IMR-90 (cell line): Measurements from ENCODE around the gene CLDN22. TPM values are rescaled to one million over a fixed set of nuclear protein-coding genes. Genes with fewer than 3 reads are reported as not detected.

Experiments used
- ATAC-seq: fragments of 200-7000 bp; cut with Tn5 transposase; 2 replicates; pipeline ENCODE4 v1.9.1; 2020; ENCODE audit warnings: low read depth, mild to moderate bottlenecking, moderate library complexity
- BruUV-seq: library from RNA; stranded (reverse); fragments of 400-500 nt; replicated peaks from 2 replicates; lab custom pipeline; 2021; lab: Mats Ljungman, UMichigan
- CTCF ChIA-PET: fragments of 300-600 bp; formaldehyde crosslinking; extraction: SDS; loops from one replicate; lab custom pipeline; 2021; ENCODE audit warnings: antibody characterized with exemption; lab: Yijun Ruan, JAX
- POLR2A ChIA-PET: fragments of 300-600 bp; sonication (Branson Sonifier 250); formaldehyde crosslinking; loops from one replicate; lab custom pipeline; 2022; ENCODE audit warnings: antibody characterized with exemption; ENCODE audit not compliant: unreplicated experiment; lab: Charles Lee
- DNase-seq: peaks from one replicate; pipeline ENCODE4 v3.0.0; 2013
- H2AFZ ChIP-seq: replicated peaks from 2 replicates; pipeline ENCODE3; 2013; ENCODE audit warnings: low read length, mild to moderate bottlenecking; ENCODE audit not compliant: poor library complexity
- H2AK5ac ChIP-seq: 2 replicates; pipeline ENCODE4 v1.6.1; 2013; ENCODE audit warnings: low read depth, low read length, inconsistent platforms
- H2AK9ac ChIP-seq: replicated peaks from 2 replicates; pipeline ENCODE3; 2013; ENCODE audit warnings: mild to moderate bottlenecking, low read depth, low read length, moderate library complexity; ENCODE audit not compliant: poor library complexity
- H2BK120ac ChIP-seq: 2 replicates; pipeline ENCODE4 v1.6.1; 2013; ENCODE audit warnings: low read depth, low read length, inconsistent platforms
- H2BK15ac ChIP-seq: 3 replicates; pipeline ENCODE4 v1.6.1; 2013; ENCODE audit warnings: low read depth, low read length, inconsistent platforms
- H2BK20ac ChIP-seq: 2 replicates; pipeline ENCODE4 v1.6.1; 2013; ENCODE audit warnings: low read depth, mild to moderate bottlenecking, inconsistent platforms, low read length, moderate library complexity
- H2BK5ac ChIP-seq: 2 replicates; pipeline ENCODE4 v1.6.1; 2013; ENCODE audit warnings: mild to moderate bottlenecking, low read depth, low read length, inconsistent platforms; ENCODE audit not compliant: poor library complexity, severe bottlenecking
- H3K14ac ChIP-seq: replicated peaks from 2 replicates; pipeline ENCODE4 v1.6.1; 2013; ENCODE audit warnings: low read depth, low read length, inconsistent platforms
- H3K18ac ChIP-seq: 2 replicates; pipeline ENCODE4 v1.6.1; 2013; ENCODE audit warnings: low read depth, low read length, control low read depth
- H3K23ac ChIP-seq: 2 replicates; pipeline ENCODE4 v1.6.1; 2013; ENCODE audit warnings: low read depth, low read length, inconsistent platforms
- H3K27ac ChIP-seq: 2 replicates; pipeline ENCODE4 v1.5.1; 2013; ENCODE audit warnings: mild to moderate bottlenecking, control low read depth, low read length; ENCODE audit not compliant: insufficient read depth
- H3K27me3 ChIP-seq: 2 replicates; pipeline ENCODE4 v1.6.1; 2013; ENCODE audit warnings: low read length; ENCODE audit not compliant: control insufficient read depth, insufficient read depth
- H3K36me3 ChIP-seq: 2 replicates; pipeline ENCODE4 v1.6.1; 2013; ENCODE audit warnings: low read length, mixed read lengths; ENCODE audit not compliant: control insufficient read depth, insufficient read depth
- H3K4ac ChIP-seq: 2 replicates; pipeline ENCODE4 v1.6.1; 2013; ENCODE audit warnings: low read depth, low read length, inconsistent platforms
- H3K4me1 ChIP-seq: 2 replicates; pipeline ENCODE4 v1.6.1; 2013; ENCODE audit warnings: low read length, mixed read lengths; ENCODE audit not compliant: control insufficient read depth, insufficient read depth
- H3K4me2 ChIP-seq: 2 replicates; pipeline ENCODE4 v1.6.1; 2013; ENCODE audit warnings: low read depth, mild to moderate bottlenecking, control low read depth, low read length, moderate library complexity
- H3K4me3 ChIP-seq: 2 replicates; pipeline ENCODE4 v1.5.1; 2013; ENCODE audit warnings: low read depth, mild to moderate bottlenecking, control low read depth, low read length, moderate library complexity; ENCODE audit not compliant: insufficient read depth
- H3K56ac ChIP-seq: 2 replicates; pipeline ENCODE4 v1.6.1; 2013; ENCODE audit warnings: low read length, inconsistent platforms; ENCODE audit not compliant: insufficient read depth; ENCODE audit errors: extremely low read depth
- H3K79me1 ChIP-seq, 2 experiments: 2 replicates each; pipeline ENCODE4 v1.6.1; 2013; ENCODE audit warnings: low read length in 2 of 2, inconsistent platforms in 1 of 2, low read depth in 1 of 2
- H3K9ac ChIP-seq: 2 replicates; pipeline ENCODE4 v1.6.1; 2013; ENCODE audit warnings: low read depth, low read length, control low read depth
- H3K9me1 ChIP-seq: 2 replicates; pipeline ENCODE4 v1.6.1; 2013; ENCODE audit warnings: low read length, inconsistent platforms; ENCODE audit not compliant: insufficient read depth
- H3K9me3 ChIP-seq: 2 replicates; pipeline ENCODE4 v1.6.1; 2013; ENCODE audit warnings: low read length; ENCODE audit not compliant: control insufficient read depth, insufficient read depth
- H4K20me1 ChIP-seq: 2 replicates; pipeline ENCODE4 v1.6.1; 2013; ENCODE audit warnings: low read length, inconsistent platforms; ENCODE audit not compliant: insufficient read depth
- H4K5ac ChIP-seq: 2 replicates; pipeline ENCODE4 v1.6.1; 2013; ENCODE audit warnings: mild to moderate bottlenecking, low read depth, low read length, control low read depth
- H4K8ac ChIP-seq, 2 experiments: 2 replicates each; pipeline ENCODE4 v1.6.1; 2013; ENCODE audit warnings: low read depth in 2 of 2, low read length in 2 of 2, control low read depth in 1 of 2, inconsistent platforms in 1 of 2
- H4K91ac ChIP-seq: 2 replicates; pipeline ENCODE4 v1.6.1; 2013; ENCODE audit warnings: low read depth, low read length, inconsistent platforms; ENCODE audit not compliant: insufficient read depth
- BHLHE40 ChIP-seq: fragments of 150-350 bp; IDR thresholded peaks from 2 replicates; pipeline ENCODE4 v1.6.1; 2016; ENCODE audit warnings: mild to moderate bottlenecking, low read depth, low read length
- FOS ChIP-seq: fragments of 150-350 bp; IDR thresholded peaks from 2 replicates; pipeline ENCODE4 v1.6.1; 2016; ENCODE audit warnings: low read depth, low read length
- MAFK ChIP-seq: IDR thresholded peaks from 2 replicates; pipeline ENCODE4 v1.6.1; 2012; ENCODE audit warnings: low read depth, low read length, improper control_type of control experiment
- MXI1 ChIP-seq: IDR thresholded peaks from 2 replicates; pipeline ENCODE4 v1.6.1; 2012; ENCODE audit warnings: low read depth, mild to moderate bottlenecking, low read length, moderate library complexity, borderline replicate concordance
- POLR2A ChIP-seq: IDR thresholded peaks from 2 replicates; pipeline ENCODE4 v1.6.1; 2012; ENCODE audit warnings: mild to moderate bottlenecking, low read depth, low read length
- RCOR1 ChIP-seq: IDR thresholded peaks from 2 replicates; pipeline ENCODE4 v1.6.1; 2012; ENCODE audit warnings: mild to moderate bottlenecking, low read length, improper control_type of control experiment; ENCODE audit not compliant: insufficient replicate concordance
- WGBS, 2 experiments: methylation state at CpG; one replicate each; pipeline versions ENCODE4 v1.1.5 to v1.1.7; 2013; ENCODE audit warnings: missing lambda C conversion rate in 2 of 2; ENCODE audit not compliant: insufficient read length in 1 of 2; ENCODE audit errors: extremely low coverage in 2 of 2; 5-methylcytosine and 5-hydroxymethylcytosine counted together
- dilution Hi-C: fragments of 300-500 bp; cut with HindIII; formaldehyde crosslinking; loops from one replicate; pipeline ENCODE4 v1.14.3; 2018; ENCODE audit warnings: low sequenced_read_pairs; ENCODE audit not compliant: unreplicated experiment
- in situ Hi-C: fragments of 300-500 bp; cut with MboI; formaldehyde crosslinking; loops from 3 replicates; pipeline ENCODE4 v1.14.3; 2019; ENCODE audit warnings: low sequenced_read_pairs, inconsistent platforms, mixed read lengths
- intact Hi-C: fragments of 100-400 bp; cut with micrococcal nuclease; formaldehyde crosslinking; loops from 2 replicates; pipeline ENCODE4 v1.10.0; 2022
- polyA plus RNA-seq, 3 experiments: library from polyadenylated mRNA; depleted of rRNA; stranded (reverse); fragments of >200 nt; gene quantifications; 2 replicates each; pipeline ENCODE4 v1.2.3, GENCODE V29; 2012; ENCODE audit warnings: low replicate concordance in 1 of 3
- total RNA-seq: library from RNA; depleted of rRNA; stranded (reverse); fragments of >200 nt; gene quantifications from 2 replicates; pipeline ENCODE4 v1.2.3, GENCODE V29; 2012
- TF ChIP-seq, protein P1 (sequence below): fragments of 150-350 bp; IDR thresholded peaks from 2 replicates; pipeline ENCODE4 v1.6.1; 2017; ENCODE audit warnings: mild to moderate bottlenecking, antibody characterized with exemption, low read length, low read depth
- TF ChIP-seq, protein P2 (sequence below): conservative IDR thresholded peaks from 2 replicates; pipeline ENCODE4 v1.5.1; 2012; ENCODE audit warnings: mild to moderate bottlenecking, low read depth, low read length, improper control_type of control experiment

Gene CLDN22
- total and polyA plus RNA-seq, 2 of the 4 experiments (the other 2 are of a cell fraction) = not detected

DNA sequence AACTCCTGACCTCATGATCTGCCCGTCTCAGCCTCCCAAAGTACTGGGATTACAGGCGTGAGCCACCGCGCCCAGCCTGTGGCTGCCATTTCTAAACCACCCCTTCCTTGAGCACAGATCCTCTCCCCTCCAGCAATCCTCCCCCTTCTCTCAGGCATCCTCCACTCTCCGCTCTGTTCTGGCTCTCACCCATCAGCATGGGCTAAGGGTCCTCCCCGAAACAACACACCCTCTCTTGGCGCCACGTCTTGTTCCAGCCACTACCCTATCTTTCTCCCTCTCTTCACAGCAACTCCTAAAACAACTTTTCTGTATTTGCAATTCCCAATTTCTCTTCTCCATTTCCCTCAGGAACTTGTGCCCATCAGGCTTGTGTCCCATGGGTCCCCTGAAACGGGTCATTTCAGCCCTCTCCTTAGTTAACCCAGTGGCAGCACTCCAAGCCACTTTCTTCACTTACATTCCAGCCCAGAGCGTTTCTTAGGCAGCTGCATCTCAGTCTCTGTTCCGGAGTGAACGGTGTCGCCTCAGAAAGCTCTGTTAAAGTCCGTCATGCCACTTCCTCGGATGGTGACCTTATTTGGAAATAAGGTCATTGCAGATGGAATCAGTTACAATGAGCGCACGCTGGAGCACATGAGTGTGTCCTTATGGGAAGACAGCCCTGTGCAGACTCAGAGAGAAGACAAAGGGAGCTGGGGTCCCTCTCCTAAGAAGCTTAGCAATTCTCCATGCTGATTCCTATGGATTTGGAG, 30.4 kb upstream of the CLDN22 start:
- Histone ChIP-seq H3K79me1 (no peaks in the 10 kb centered on the region), H3K14ac (no peak overlapping the region), H2BK5ac (no peak overlapping the region), H2AK9ac (no peak overlapping the region), H4K8ac (no peak overlapping the region), H3K9ac (no peak overlapping the region), H3K18ac (no peak overlapping the region), H3K9me1 (0 out of 2 replicates have a peak, but pooled peaks cover 5% of the 10 kb centered on the region), H3K27ac (no peak overlapping the region), H2BK20ac (peak overlapping the region; percentile 43), H2BK120ac (peak overlapping the region; percentile 80), H3K4me1 (peaks cover 10% of the 10 kb centered on the region; the same call in 1 of the 2 replicates), H2BK15ac (peak overlapping the region; percentile 65; the same call in 1 of the 3 replicates), H3K4me2 (no peak overlapping the region), H4K20me1 (no peaks in the 10 kb centered on the region), H3K4ac (peak overlapping the region; percentile 10; the same call in 1 of the 2 replicates), H2AK5ac (peak overlapping the region; percentile 73), H3K4me3 (no peak overlapping the region), H3K9me3 (no peaks in the 10 kb centered on the region), H3K56ac (no peak overlapping the region), H4K5ac (no peak overlapping the region), H4K91ac (peak overlapping the region; percentile 41), H3K23ac (no peak overlapping the region), H2AFZ (no peak overlapping the region), H3K36me3 (no peaks in the 10 kb centered on the region), H3K27me3 (no peaks in the 10 kb centered on the region)
- intact Hi-C loops = no loop called here
- ChIA-PET CTCF (no interaction called here), POLR2A (no interaction called here)
- in situ Hi-C loops = no loop called here
- no peak for TF ChIP-seq POLR2A
- TF ChIP-seq BHLHE40 = no peak
- no peak for TF ChIP-seq MAFK
- TF ChIP-seq, protein P1, sequence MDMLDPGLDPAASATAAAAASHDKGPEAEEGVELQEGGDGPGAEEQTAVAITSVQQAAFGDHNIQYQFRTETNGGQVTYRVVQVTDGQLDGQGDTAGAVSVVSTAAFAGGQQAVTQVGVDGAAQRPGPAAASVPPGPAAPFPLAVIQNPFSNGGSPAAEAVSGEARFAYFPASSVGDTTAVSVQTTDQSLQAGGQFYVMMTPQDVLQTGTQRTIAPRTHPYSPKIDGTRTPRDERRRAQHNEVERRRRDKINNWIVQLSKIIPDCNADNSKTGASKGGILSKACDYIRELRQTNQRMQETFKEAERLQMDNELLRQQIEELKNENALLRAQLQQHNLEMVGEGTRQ = no peak
- TF ChIP-seq, protein P2, sequence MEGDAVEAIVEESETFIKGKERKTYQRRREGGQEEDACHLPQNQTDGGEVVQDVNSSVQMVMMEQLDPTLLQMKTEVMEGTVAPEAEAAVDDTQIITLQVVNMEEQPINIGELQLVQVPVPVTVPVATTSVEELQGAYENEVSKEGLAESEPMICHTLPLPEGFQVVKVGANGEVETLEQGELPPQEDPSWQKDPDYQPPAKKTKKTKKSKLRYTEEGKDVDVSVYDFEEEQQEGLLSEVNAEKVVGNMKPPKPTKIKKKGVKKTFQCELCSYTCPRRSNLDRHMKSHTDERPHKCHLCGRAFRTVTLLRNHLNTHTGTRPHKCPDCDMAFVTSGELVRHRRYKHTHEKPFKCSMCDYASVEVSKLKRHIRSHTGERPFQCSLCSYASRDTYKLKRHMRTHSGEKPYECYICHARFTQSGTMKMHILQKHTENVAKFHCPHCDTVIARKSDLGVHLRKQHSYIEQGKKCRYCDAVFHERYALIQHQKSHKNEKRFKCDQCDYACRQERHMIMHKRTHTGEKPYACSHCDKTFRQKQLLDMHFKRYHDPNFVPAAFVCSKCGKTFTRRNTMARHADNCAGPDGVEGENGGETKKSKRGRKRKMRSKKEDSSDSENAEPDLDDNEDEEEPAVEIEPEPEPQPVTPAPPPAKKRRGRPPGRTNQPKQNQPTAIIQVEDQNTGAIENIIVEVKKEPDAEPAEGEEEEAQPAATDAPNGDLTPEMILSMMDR = no peak
- no peak for TF ChIP-seq FOS
- TF ChIP-seq MXI1 = no peak
- TF ChIP-seq RCOR1 = no peak
- dilution Hi-C loops = no loop called here
- ATAC-seq (no peak), DNase-seq (no peak)
- BruUV-seq = no TSS peak
- 92% methylated on average over 11 of the region's 17 CpGs; no CpG with 5 or more reads in 1 of the 2 experiments for WGBS, 2 experiments
